Left hindlimb (tissue), 1 donor: ENCODE data around the gene PKDREJ.

Experiments
- DNase-seq: peaks from one replicate; pipeline ENCODE4 v3.0.0-alpha.2; 2018

PKDREJ gene

DNA sequence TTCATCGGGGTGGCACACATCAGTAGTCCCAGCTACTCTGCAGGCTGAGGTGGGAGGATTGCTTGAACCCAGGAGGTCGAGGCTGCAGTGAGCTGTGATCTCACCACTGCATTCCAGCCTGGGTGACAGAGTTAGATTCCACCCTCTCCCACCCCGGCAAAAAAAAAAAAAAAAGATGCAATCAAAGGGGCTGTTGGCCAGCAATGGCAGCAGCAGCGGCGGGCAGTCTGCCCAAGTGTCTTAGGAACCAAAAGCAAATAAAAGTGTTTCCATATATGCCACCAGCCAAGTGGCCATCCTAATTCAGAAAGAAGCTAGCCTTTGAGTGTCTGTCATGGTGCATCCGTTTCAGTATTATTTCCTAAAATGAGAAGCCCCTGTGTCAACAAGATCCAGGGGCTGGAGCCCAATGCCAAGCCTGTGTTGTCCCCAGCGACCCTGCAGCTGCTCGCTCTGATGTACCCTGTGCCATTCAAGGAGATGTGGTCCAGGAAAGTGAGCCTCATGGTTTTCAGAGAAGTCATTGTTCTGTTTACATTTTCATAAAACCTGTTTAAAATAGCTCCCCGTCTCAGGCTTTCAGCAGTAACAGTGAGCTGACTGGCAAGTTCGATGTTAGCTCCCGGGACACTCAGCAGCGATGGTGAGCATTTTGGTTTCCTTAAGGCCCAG, 25.6 kb downstream of the PKDREJ start:
- DNase-seq: no peak

DNA sequence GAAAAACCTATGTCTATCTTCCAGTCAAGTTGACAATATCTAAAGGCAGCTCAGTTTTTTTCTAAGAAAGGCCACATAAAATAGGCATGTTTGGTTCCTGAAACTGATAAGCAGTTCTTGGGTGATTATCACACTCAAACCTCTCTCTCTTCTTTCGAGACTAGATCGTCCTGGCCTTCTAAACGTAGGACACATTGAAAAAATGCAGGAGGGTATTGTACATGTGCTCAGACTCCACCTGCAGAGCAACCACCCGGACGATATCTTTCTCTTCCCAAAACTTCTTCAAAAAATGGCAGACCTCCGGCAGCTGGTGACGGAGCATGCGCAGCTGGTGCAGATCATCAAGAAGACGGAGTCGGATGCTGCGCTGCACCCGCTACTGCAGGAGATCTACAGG, 28.2 kb downstream of the PKDREJ start:
- no peak for DNase-seq

DNA sequence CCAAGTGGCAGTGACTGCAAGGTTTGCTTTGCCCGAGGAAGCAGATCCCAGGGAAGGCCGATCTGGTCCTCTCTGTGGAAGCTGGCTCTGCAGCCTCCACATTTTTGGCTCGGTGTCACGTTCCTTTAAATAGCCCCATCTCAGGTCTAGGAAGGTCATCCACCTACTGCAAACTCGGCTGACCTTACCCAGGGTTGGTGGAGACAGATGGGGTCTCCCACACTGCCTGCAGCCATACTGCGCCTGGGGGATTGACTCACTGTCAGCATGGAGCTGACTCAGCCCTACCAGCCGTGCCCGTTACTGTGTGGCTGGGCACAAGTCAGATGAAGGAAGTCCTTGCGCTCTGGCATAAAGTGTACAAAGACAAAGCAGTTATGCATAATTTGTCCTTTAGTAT, 29.9 kb downstream of the PKDREJ start:
- DNase-seq: no peak

DNA sequence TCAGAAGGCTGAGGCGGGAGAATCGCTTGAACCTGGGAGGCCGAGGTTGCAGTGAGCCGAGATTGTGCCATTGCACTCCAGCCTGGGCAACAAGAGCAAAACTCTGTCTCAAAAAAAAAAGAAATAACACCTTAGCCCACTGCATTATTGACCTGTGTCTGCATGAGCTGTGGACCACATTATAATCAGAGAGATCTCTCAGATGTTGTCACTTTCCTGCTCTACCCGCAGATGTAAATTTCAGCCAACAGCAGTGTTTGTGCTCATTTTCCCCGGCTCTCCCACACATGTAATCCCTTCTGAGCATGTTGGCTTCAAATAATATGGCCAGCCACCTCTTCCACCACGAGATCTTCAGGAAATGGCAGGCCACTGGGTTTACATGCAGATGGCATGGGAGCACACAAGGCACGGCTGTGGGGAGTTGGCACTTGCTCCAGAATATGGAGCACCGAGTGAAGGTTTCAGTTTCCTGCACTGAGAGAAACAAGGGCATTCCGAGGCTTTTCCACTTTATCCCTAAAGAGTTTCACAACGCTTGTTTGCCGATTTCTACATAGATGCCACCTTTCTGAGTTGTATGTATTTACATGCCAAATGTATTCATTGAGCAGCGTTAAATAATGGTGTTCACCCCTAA, 32.8 kb downstream of the PKDREJ start:
- DNase-seq: no peak

DNA sequence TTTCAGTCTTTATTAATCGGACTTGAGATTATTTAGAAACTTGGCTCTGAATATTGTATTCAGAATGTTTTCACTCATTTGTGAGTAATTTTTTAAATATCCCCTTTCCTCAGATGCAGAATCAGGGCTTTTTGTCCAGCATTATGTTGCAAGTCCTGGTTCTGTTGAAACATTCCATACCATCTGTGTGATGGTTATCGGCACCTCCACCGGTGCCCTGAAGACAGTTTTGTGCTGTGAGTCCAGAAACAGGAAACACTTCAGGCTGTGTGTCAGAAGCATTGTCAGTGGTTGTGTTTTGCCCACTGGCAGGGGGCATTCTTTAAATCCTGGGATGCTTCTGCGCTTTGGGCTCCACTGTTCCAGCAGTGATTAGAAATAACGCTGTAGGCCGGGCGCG, 33.4 kb downstream of the PKDREJ start:
- no peak for DNase-seq

DNA sequence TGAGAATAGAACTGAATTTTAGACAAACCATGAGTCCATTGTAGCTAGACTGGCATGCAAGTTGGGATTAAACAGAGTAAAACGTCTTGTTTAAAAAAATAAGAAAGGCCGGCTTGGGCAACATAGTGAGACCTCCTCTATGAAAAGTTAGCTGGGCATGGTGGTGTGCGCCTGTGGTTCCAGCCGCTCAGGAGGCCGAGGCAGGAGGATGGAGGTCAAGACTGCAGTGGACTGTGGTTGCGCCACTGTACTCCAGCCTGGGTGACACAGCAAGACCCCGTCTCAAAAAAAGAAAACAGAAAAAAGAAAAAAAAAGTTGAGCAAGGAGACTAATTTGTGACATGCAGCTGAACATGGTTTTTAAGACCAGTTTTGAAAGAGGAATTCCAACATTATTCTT, 36.6 kb downstream of the PKDREJ start:
- no peak for DNase-seq

DNA sequence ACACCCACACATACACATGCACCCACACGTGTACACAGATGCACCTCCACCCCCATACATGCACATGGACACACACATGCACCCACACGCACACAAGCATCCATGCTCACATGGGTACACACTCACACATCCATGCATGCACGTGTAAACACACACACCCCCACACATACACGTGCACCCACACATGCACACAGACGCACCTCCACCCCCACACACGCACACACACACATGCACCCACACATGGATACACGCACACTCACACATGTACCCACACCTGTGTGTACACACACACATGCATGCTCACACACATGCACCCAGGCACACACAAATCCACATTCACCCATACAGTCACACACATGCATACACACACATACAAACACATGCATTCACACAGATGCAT, 37.5 kb downstream of the PKDREJ start:
- no peak for DNase-seq

DNA sequence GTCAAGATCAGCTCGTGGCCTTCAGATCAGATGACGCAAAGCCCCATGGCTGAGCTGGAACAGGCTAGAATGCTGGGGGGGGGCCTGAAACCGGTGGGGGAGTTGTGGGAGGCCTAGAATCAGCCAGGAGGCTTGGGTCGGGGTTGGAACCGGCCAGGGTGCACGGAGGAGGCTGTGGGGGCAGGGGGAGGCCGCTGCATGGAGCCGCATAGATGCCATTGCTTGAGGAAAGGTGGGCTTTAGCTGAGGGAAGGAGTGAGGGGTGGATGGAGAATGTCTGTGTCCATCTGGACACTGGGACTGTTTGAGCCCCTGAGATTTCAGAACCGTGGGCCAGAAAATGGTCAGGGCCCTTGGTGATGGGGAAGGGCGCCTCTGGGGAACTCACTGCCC, 38.2 kb downstream of the PKDREJ start:
- no peak for DNase-seq

DNA sequence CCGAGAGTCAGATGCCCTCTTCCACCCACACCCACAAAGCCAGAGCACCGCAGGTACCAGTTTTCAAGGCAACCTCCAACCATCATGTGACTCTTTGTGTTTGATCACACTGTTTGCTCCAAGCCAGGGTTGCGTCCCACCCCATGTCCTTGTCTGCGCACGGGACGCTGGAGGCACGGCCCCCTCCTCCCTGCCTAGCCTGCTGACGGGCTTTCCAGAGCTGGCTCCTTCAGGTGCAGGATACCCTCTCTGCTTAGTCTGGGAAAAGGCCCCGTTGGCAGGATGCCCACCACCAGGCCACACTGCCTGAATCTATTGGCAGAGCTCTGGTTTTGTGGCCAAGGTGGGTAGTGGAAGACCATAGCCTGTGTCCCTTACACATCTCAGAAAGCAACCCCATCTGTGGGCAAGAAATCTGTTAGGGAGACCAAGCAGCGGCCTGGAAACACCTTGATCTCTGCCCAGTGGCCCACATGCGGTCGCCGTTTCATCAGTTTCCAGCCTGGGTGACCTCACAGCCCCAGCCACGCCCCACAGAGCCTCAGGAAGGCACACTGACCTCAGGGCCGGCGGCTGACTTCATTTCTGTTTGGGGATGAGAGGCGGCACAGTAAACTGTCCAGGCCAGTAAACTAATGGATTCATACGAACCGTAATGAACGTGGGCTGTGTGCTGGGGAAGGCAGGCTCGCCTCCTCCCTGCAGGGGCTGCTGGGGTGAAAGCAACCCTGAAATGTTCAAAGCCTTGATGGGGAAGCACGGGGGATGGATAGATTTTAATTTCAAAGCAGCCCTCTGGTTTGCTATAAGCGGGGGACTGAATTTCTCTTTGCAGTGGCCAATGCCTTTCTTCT, 38.9 kb downstream of the PKDREJ start:
- DNase-seq: no peak

DNA sequence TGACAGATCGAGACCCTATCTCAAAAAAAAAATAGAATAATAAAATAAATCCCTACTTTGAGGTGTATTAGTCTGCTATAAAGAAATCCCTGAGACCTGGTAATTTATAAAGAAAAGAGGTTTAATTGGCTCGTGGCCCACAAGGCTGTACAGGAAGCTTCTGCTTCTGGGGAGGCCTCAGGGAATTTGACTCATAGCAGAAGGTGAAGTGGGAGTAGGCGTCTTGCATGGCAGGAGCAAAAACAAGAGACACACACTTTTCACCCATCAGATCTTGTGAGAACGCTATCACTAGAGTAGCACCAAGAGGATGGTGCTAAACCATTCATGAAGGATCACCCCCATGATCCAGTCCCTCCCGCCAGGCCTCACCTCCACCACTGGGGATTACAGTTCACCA, 42.2 kb downstream of the PKDREJ start:
- DNase-seq: no peak

DNA sequence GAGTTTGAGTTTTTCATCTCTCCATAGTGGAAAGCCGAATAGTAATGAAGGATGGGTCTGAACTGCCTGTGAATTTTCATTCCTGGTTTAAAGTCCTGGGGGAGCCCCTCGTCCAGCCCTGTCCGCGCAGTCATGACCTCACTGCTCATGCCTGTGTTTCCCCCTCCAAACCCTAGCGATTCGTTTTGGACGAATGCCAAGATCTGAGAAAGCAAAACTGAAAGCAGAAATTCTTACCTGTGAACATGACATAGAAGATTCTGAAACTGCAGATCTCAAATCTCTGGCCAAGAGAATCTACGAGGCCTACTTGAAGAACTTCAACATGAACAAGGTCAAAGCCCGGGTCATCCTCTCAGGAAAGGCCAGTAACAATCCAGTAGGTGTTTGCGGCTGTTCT, 43.5 kb downstream of the PKDREJ start:
- DNase-seq: no peak

DNA sequence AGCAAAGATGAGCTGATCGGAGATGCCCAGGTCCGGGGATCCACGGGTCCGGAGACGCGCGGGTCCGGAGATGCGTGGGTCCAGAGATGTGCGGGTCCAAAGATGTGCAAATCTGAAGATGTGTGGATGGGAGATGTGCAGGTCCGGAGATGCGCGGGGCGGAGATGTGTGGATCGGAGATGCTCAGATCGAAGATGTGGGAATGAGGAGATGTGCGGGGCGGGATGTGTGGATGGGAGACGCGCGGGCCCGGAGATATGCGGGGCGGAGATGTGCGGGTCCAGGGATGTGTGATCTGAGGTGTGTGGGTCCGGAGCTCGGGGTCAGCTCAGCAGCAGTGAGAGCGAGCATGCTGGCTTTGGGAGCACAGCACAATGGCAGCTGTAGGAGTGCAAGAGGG, 48.5 kb downstream of the PKDREJ start:
- no peak for DNase-seq

DNA sequence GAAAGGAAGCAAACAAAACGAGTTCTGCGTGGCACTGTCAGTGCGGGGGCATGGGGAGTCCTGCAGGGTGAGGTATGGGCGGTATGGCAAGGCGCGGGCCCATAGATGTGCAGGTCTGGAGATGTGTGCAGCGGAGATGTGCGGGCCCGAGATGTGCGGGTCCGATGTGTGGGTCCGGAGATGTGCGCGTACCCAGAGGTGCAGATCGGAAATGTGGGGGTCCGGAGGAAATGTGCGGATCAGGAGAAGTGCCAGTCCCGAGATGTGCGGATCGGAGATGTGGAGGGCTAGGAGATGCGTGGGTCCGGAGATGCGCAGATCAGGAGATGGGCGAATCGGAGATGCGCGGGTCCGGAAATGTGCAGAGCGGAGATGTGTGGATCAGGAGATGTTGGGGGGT, 49.0 kb downstream of the PKDREJ start:
- no peak for DNase-seq

DNA sequence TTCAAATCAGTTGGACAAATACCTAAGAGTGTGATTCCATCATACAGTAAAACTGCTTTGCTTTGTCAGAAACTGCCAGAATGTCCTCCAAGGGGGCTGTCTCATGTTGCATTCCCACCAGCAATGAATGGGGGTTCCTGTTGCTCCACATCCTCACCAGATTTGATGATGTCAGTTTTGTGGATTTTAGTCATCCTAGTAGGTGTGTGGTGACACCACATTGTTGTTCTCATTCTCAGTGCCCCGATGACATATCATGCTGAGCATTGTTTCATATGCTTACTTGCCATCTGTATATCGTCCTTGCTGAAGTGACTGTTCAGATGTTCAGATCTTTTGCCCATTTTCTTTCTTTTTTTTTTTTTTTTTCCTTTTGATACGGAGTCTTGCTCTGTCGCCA, 50.1 kb downstream of the PKDREJ start:
- no peak for DNase-seq

DNA sequence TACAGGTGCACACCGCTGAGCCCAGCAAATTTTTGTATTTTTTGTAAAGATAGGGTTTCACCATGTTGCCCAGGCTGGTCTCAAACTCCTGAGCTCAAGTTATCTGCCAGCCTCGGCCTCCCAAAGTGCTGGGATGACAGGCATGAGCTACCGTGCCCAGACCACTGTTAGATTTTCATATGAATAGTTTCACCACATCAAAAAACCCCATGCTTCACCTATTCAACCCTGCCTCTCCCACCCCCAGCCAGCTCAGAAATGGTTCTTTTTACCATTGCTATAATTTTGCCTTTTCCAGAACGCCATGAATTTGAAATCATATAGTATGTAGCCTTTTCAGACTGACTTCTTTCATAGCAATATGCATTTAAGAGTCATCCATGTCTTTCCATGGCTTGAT, 50.9 kb downstream of the PKDREJ start:
- DNase-seq: no peak

DNA sequence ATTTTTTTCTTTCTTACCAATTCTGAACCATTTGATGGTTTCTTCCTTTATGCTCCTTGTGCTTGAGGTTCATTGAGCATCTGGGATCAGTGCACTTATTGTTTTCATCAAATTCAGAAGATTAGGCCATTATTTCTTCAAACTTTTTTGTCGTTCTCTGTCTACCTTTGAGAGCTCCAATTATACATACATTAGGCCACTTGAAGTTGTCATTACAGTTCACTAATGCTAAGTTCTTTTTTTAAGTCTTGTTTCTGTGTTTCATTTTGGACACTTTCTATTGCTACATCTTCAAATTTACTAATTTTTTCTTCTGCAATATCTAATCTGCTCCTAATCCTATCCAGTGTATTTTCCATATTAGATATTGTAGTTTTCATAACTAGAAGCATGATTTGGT, 53.9 kb downstream of the PKDREJ start:
- DNase-seq: no peak
